Forelimb muscle (tissue), 1 donor: ENCODE measurements around the gene ATRN. TPM values are rescaled to one million over a fixed set of nuclear protein-coding genes. Genes with fewer than 3 reads are reported as not detected.
A peak's percentile ranks its signal among the peaks of the same experiment; 100 is the strongest.
"Not testable (repeated sequence)": the region's sequence is repeated elsewhere in the genome, so short reads cannot be mapped to it uniquely, and the experiment has no call there.

Experiments used
- DNase-seq: peaks from one replicate; pipeline ENCODE4 v3.0.0-alpha.2; 2013; ENCODE audit warnings: low read depth
- polyA plus RNA-seq: library from polyadenylated mRNA; unstranded; fragments of 120-200 nt; gene quantifications from one replicate; pipeline ENCODE4 v1.2.1, GENCODE V29; 2013; ENCODE audit not compliant: insufficient read length

The ATRN gene
- polyA plus RNA-seq, 1 donor = 21.7 TPM

DNA sequence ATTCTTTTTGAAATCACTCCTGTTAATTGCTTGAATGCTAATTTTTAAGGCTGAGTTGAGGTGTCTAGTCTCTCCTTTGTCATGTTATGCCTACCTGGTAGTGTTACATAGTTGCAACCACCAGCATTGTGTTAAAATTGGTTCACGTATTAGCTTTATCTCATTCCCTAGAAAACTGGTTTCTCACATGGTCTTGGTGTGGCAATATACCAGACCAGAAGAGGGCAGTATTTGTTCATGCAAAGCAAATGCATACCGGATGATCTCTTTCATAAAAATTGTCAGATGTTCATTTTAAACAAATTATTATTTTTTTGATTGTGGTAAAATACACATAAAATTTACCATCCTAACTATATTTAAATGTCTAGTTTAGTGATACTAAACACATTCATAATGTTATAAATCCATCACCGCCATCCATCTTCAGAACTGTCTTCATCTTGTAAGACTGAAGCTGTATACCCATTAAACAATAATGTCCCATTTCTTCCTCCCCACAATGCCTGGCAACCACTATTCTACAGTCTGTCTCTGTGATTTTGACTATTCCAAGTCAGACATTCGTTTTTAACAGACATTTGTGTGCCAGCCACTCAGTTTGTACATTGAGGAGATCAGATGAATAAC, 92.8 kb downstream of the ATRN start:
- peak; percentile 32 for DNase-seq

DNA sequence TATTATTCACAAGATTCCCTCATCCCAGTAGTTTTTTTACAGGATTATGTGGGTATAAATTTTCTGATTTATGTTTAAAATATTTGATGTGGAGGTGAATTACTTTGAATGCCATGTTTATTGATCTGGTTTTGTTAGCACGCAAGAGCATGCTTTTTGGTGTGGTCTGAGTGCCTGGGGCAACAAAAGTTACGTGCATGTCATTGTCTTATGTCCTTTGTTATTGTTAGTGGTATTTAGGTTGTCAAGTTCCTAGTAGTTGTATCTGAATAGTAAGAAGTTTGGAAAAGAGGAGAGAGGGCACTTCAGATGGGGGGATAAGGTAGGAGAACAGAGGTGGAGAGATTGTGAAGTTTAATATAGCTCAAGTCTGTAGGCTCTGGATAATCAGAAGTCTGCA, 95.0 kb downstream of the ATRN start:
- no peak for DNase-seq

DNA sequence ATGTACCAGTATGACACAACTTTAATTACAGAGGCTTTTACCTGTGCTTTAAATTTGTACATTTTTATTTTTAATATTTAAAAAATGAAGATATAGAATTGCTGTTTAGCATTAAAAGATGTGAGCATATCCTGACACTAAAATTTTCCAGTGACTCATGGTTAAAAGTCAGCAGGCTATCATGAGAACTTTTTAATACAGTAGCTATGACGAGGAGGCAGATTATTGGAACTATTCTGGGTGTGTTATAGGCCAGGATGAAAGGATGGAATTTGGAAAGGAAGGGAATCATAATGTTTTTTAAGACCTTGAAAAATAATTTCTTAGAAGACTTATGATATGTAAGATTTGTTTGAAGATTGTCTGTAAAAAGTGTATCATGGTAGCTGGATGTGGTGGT, 101.3 kb downstream of the ATRN start:
- no peak for DNase-seq

- no peak for DNase-seq
These were observed 105.5 kb downstream of the ATRN start for GRCh38 chr20:3576363-3576762.

- DNase-seq = no peak
These were observed 106.5 kb downstream of the ATRN start for GRCh38 chr20:3577366-3577765.

GRCh38 chr20:3580412-3580811, 109.6 kb downstream of the ATRN start:
- DNase-seq = no peak

- DNase-seq = no peak
These were observed 112.9 kb downstream of the ATRN start for GRCh38 chr20:3583765-3584164.

DNA sequence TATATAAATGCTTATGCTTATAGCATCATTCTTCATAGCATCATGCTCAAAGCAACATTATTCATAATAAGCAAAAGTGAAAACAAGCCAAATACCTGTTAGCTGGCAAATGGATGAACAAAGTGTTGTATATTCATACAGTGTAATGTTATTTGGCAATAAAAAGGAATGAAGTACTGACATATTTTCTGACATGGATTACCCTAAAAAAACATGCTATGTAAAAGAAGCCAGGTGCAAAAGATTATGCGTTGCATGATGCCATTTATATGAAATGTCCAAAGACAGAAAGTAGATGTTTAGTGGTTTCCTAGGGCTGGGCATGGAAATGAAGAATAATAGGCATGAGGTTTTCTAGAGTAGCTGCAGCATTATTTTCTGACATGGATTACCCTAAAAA, 115.3 kb downstream of the ATRN start:
- no peak for DNase-seq

DNA sequence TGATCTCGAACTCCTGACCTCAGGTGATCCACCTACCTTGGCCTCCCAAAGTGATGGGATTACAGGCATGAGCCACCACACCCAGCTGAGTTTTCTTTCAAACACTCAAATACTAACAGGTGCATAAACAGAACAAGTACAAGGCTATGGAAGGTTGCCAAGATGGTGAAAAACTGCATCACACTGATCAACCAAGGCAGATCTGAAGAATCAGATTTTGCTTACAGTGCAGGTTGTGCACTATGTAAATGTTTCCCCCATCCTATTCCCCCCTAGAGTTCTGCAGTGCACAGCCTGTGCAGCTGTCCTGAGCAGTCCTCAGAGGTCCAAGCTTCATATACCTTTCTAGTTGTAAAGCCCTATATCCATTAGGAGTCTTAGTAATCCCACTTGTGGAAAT, 119.3 kb downstream of the ATRN start:
- no peak for DNase-seq

DNA sequence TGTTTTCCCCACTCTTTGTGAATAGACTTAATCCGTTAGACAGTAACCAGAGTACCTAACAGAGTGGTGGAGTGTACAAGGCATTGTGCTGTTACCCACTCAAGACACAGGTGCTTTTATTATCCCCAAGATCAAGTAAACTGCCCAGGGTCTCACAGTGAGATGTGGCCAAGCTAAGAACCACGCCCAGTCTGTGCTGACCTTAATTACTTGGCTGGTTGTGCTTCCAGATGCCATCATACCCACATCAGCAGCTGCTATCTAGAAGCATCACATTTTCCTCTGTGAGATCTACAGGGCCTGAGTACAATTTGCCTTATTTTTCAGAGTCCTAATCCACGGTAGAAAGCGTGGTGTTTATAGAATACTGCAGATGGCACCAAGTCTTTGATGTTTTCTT, 122.1 kb downstream of the ATRN start:
- DNase-seq = no peak

DNA sequence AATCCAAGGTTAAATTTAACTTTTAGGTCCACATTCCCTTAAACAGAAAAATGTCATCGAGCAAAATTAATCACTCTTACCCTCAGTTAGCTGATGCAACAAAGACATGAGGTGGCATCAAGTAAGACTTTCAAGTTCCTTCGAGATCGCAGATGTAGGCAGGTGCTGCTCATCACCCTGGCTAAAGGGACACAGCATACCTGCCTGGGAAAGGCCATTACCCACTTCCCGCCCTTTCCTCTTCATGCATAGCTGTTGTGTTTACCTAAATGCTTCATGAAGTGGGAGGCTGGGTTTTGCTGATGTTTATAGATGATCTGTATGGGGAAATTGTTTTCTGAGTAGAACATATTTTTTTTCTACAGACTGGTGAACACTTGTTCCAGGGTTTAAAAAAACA, 124.7 kb downstream of the ATRN start:
- DNase-seq = no peak

GRCh38 chr20:3603108-3603507, 132.3 kb downstream of the ATRN start:
- DNase-seq = no peak

DNA sequence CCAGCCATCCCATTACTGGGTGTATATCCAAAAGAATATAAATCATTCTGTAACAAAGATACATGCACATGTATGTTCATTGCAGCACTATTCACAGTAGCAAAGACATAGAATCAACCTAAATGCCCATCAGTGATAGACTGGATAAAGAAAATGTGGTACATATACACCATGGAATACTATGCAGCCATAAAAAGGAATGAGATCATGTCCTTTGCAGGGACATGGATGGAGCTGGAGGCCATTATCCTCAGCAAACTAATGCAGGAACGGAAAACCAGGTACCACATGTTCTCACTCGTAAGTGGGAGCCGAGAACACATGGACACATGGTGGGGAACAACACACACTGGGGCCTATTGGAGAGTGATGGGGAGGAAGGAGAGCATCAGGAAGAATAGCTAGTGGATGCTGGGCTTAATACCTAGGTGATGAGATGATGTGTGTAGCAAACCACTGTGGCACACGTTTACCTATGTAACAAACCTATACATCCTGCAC, 134.6 kb downstream of the ATRN start:
- not testable (repeated sequence) for DNase-seq

DNA sequence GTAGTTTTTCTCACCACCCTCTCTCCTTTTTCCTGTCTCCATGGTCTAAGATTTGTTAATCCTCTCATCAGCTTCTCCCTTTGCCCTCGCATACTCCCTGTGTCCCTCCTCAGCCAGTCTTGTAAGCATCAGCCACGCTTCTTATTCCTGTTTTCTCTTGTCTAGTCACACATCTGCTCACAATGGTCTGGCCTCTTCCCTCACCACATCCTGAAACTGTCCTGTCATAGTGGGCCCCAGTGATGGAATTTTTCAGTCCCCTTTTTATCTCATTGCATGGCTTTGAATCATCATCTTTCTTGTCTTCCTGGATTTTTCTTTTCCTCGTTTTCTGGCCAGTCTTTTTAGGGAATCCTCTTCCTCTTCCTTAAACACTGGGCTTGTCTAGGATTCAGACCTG, 135.2 kb downstream of the ATRN start:
- DNase-seq = no peak

GRCh38 chr20:3611901-3612300, 141.1 kb downstream of the ATRN start:
- no peak for DNase-seq

DNA sequence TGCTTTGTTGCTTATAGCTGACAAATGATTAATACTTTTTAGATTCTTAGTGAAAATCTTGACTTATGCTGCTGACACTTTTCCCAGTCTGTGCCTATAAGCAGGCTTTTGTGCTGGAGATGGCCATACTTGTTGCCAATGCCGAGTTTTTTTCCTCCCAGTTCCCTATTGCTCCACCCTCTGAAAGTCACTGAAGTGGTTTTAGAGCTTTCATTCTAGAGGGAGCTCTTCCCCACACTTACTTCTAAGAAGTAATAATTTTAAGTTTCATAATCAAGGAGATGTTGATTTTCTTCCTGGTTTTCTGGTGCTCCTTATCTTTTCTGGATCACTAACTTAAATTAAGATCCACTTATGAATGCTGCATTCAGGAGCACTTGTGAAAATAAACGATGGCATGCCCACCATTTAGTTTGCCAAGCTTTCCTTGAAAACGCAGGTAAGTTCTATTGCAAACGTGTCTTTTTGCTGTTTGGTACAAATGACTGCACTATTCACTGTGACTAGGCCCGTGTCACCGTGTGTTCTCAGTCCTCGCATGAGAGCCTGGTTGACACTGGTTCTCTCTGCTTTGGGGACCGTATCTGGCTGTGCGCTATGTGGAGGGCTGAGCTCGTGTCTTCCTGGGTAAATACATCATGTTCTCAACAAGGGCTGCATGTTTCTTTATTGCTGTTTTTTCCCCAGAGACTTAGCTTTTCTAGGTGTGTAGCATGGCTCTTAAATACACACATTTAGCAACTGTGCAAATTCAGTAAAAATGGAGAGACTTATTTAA, 142.2 kb downstream of the ATRN start:
- DNase-seq = no peak

DNA sequence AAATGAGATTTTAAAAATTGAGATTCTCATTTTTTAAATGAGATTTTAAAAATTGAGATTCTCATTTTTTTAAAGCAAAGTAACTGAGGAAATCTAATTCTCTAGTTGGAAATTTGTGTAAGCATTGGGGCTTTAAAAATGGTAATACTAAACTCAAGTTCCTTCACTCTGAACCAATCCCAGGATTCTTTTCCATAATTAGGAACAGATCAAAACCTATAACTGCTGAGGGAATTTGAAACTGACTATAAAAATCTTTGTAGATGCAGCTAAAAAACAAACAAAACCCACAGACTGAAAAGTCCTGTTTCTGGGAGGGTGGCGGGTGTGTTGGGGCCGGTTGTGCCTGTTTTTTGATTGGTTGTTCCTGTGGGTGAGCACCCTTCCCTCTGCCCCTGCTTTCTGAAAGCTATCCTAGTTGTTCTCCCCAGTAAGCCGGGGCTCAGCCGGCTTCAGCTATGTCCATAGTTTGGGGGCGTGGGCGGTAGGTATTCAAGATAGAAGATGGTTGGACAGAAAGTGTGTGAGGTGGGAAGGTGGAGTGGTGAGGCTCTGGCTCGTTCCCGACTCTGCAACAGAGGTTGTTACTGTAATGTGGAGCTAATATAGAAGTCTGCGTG, 143.1 kb downstream of the ATRN start:
- no peak for DNase-seq

DNA sequence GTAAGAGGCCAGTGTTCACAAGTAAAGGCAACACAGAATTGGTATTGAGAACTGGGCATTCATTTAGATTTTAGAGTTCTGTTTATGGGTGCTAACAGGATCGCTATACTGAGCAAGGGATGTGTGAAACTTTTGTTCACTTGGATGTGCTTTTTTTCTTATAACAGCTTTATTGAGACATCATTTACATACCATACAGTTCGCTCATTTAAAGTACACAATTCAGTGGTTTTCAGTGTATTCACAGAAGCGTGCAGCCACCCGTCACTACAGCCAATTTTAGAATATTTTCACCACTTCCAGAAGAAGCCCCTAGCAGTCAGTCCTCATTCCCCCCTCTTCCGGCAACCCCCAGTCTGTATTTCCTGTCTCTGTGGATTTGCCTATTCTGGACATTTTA, 143.6 kb downstream of the ATRN start:
- no peak for DNase-seq

GRCh38 chr20:3615171-3615840, 144.5 kb downstream of the ATRN start:
- DNase-seq = not testable (repeated sequence)

GRCh38 chr20:3616250-3616649, 145.4 kb downstream of the ATRN start:
- no peak for DNase-seq

GRCh38 chr20:3621111-3621510, 150.3 kb downstream of the ATRN start:
- DNase-seq = no peak

DNA sequence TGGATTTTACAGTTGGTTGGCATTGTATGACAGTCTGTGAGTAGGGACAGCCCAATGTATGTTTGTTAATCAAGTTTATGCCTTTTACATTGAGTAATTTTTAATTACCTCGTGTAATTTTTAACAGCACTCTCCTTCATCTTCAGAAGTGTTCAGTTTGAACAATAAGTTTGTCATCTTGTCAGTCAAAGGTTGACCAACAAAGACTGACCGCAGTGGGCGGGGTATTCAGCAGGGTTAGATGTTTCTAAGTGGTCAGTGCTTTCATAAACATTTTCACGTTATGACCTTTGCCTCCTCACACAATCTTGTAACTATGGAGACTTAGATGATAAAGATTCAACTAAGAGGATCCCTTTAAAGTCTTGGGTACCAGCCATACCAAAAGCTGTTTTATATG, 151.6 kb downstream of the ATRN start:
- no peak for DNase-seq
